Measurements from ENCODE around the gene KRT4. TPM values are rescaled to one million over a fixed set of nuclear protein-coding genes. Genes with fewer than 3 reads are reported as not detected.

KRT4 gene
- total RNA-seq, 2 donors from 2014 or later, result 6.4 to 12.7 TPM

GRCh38 chr12:52818887-52819420, 5.0 kb upstream of the KRT4 start:
- no peak for DNase-seq (ENCODE audit: low spot score)
- no peaks in the 10 kb centered on the region for H3K9me3 ChIP-seq
- no peak for TF ChIP-seq POLR2A (IDR thresholded peaks at IDR 0.05)
- TF ChIP-seq POLR2AphosphoS5 (IDR thresholded peaks at IDR 0.05), result no peak
- no peak for TF ChIP-seq CTCF (IDR thresholded peaks at IDR 0.05)
- intact Hi-C loops (cut with DNase I), result no loop called here
- no peaks in the 10 kb centered on the region for H3K36me3 ChIP-seq
- H3K4me3 ChIP-seq, result no peak overlapping the region
- no peaks in the 10 kb centered on the region for H3K4me1 ChIP-seq (replicated peaks)
- WGBS, result 55% methylated on average over 7 of the region's 7 CpGs
- H3K27me3 ChIP-seq (replicated peaks; ENCODE audit: insufficient read depth), result peaks cover 17% of the 10 kb centered on the region
- no peak overlapping the region for H3K27ac ChIP-seq

- Histone ChIP-seq H3K27ac (no peak overlapping the region), H3K36me3 (no peaks in the 10 kb centered on the region), H3K9me3 (no peaks in the 10 kb centered on the region), H3K4me1 (replicated peaks) (no peaks in the 10 kb centered on the region), H3K4me3 (no peak overlapping the region), H3K27me3 (replicated peaks; ENCODE audit: insufficient read depth) (peaks cover 17% of the 10 kb centered on the region)
- no peak for DNase-seq (ENCODE audit: low spot score)
- WGBS, result 56% methylated on average over 7 of the region's 7 CpGs
- TF ChIP-seq CTCF (IDR thresholded peaks at IDR 0.05) (no peak), POLR2A (IDR thresholded peaks at IDR 0.05) (no peak), POLR2AphosphoS5 (IDR thresholded peaks at IDR 0.05) (no peak)
- intact Hi-C loops (cut with DNase I), result no loop called here
These were observed 4.5 kb upstream of the KRT4 start for GRCh38 chr12:52818388-52818787.

- Histone ChIP-seq H3K27me3 (replicated peaks; ENCODE audit: insufficient read depth) (peaks cover 17% of the 10 kb centered on the region), H3K36me3 (no peaks in the 10 kb centered on the region), H3K4me3 (no peak overlapping the region), H3K4me1 (replicated peaks) (no peaks in the 10 kb centered on the region), H3K9me3 (no peaks in the 10 kb centered on the region), H3K27ac (no peak overlapping the region)
- WGBS, result 75% methylated on average over 2 of the region's 2 CpGs
- no peak for DNase-seq (ENCODE audit: low spot score)
- intact Hi-C loops (cut with DNase I), result no loop called here
- no peak for TF ChIP-seq CTCF (IDR thresholded peaks at IDR 0.05)
- TF ChIP-seq POLR2A (IDR thresholded peaks at IDR 0.05), result no peak
- no peak for TF ChIP-seq POLR2AphosphoS5 (IDR thresholded peaks at IDR 0.05)
These were observed 3.9 kb upstream of the KRT4 start for GRCh38 chr12:52817699-52818238.

- Histone ChIP-seq H3K4me3 (no peak overlapping the region), H3K36me3 (no peaks in the 10 kb centered on the region), H3K9me3 (no peaks in the 10 kb centered on the region), H3K27ac (no peak overlapping the region), H3K4me1 (replicated peaks) (no peaks in the 10 kb centered on the region), H3K27me3 (replicated peaks; ENCODE audit: insufficient read depth) (peaks cover 18% of the 10 kb centered on the region)
- TF ChIP-seq POLR2A (IDR thresholded peaks at IDR 0.05) (no peak), CTCF (IDR thresholded peaks at IDR 0.05) (no peak), POLR2AphosphoS5 (IDR thresholded peaks at IDR 0.05) (no peak)
- intact Hi-C loops (cut with DNase I), result no loop called here
- DNase-seq (ENCODE audit: low spot score), result no peak
- 94% methylated on average over 8 of the region's 8 CpGs for WGBS
These were observed 3.2 kb upstream of the KRT4 start for GRCh38 chr12:52817003-52817698.
